ENCODE data around the gene TIMP3.
"Not testable (repeated sequence)": the region's sequence is repeated elsewhere in the genome, so short reads cannot be mapped to it uniquely, and the experiment has no call there.

The TIMP3 gene

DNA sequence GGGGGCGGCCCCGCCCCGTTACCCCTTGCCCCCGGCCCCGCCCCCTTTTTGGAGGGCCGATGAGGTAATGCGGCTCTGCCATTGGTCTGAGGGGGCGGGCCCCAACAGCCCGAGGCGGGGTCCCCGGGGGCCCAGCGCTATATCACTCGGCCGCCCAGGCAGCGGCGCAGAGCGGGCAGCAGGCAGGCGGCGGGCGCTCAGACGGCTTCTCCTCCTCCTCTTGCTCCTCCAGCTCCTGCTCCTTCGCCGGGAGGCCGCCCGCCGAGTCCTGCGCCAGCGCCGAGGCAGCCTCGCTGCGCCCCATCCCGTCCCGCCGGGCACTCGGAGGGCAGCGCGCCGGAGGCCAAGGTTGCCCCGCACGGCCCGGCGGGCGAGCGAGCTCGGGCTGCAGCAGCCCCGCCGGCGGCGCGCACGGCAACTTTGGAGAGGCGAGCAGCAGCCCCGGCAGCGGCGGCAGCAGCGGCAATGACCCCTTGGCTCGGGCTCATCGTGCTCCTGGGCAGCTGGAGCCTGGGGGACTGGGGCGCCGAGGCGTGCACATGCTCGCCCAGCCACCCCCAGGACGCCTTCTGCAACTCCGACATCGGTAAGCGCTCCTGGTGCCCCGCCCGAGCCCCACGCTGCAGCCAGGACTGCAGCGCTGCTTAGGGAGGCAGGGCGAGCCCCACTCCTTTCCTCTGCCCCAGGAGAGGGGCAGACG is at the start of gene TIMP3:
TSS of gene TIMP3 (plus strand) at position 169 of the 700 bp plus-strand sequence. CDS start at position 466, 297 bp downstream.
- no peak for DNase-seq (ENCODE audit: low read depth in 2 of 2, low spot score in 1 of 2)

DNA sequence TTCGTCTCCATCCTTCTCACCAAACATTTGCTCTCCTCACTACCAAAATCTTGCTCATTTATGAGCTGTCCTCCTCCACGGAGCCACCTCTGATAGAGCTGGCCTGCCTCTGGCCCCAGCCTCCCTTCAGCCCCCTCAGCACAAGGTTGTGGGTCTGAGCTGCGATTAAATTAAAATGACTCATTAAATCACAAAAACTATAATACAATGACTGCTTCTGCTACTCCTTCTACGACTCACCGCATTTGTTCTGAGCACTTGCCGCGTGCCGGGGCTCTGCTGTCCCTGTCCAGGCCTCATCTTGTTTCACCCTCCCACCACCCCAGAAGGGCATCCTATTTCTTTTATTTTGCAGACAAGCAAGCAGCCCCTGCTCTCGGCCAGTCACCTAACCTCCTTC is 49.2 kb upstream of the TIMP3 start:
- no peak for DNase-seq (ENCODE audit: low read depth in 2 of 2, low spot score in 1 of 2)

DNA sequence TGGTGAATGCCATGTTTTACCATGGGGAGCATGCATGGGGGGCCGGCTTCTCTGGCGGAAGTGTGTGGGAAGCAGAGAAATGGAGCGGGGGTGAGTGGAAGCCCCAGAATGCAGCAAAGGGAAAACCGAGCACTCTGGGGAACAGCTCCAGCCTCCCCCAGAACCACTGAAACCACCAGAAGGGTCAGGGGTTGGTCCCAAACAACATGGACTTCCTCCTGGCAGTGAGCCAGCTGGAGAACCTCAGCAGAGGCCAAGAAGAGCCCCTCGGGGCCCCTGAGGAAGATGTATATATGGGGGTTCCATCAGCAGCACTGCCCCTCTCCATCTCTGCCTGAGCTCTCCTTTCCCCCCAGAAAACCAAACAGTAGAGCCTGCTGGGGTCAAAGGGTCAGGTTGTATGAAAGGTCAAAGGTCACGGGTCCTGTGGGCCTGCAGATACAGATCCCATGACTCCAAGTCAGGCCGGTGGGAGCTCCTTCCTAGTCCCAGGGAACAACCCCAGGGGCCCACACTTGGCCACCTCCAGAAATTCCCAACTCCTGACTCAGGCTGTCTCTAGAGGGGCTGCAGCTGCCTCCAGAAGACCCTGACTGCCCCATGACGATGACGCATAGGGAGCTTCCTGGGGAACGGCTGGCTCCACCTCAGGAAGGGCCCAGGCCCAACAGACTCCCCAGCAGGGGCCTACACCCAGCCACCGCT is 48.5 kb upstream of the TIMP3 start:
- DNase-seq (ENCODE audit: low read depth in 2 of 2, low spot score in 1 of 2), result no peak

DNA sequence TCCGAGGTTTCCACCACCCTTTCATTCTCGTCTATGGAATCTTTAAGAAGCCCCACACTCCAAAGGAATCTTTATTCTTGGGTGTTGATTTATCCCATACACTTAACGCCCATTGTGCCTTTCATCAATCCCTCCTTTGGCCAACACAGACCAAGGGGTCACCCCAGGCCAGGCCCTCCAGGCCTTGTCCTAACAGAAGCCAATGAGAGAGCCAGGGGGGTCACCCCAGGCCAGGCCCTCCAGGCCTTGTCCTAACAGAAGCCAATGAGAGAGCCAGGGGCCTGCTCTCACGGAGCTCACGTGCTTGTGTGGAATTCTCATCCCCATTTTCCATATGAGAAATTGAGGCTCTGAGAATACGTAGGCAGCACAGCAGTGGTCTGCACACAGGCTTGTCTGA is 47.9 kb upstream of the TIMP3 start:
- no peak for DNase-seq (ENCODE audit: low read depth in 2 of 2, low spot score in 1 of 2)

DNA sequence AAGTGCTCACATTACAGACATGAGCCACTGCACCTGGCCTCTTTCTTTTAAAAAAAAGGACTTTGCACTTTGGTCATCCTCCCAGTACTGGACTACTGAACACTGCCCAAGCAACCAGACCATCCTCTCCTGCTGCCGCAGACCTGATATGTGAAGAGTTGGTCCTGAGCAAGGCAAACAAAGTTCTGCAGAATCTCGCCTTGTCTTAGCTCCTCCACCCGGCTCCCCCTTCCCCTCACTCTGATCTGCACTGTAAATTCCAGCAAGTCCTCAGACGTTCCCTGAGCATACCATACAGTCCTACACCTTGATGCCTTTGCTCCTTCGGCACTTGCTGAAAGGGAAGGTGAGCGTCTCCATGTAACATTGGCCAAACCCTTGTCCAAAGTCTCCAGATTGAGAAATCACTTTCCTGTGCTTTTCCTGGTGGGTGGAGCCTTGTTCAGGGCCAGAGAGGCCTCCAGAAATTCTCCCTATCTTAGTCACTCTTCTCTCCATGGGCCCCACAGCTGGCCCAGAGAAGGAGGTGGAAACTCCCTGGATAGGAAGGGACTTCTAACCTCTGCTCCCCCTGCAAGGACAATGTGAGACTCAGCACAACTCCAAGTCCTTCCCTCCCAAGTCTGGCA is 47.0 kb upstream of the TIMP3 start:
- DNase-seq (ENCODE audit: low read depth in 2 of 2, low spot score in 1 of 2), result no peak

DNA sequence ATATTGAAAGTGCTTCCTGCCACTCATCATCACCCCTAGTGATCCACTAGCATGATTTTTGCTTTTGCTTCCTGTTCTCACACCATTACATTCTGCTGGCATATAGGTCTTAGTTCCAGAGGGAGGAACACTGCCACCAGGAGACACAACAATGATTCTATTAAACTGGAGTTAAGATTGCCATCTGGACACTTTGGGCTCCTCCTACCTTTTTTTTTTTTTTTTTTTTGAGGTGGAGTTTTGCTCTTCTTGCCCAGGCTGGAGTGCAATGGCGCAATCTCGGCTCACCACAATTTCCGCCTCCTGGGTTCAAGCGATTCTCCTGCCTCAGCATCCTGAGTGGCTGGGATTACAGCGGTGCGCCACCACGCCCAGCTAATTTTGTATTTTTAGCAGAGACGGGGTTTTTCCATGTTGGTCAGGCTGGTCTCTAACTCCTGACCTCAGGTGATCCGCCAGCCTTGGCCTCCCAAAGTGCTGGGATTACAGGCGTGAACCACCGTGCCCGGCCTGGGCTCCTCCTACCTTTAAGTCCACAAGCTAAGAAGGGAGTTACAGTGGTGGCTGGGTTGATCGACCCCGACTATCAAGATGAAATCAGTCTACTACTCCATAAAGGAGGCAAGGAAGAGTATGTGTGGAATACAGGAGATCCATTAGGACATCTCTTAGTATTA is 44.3 kb upstream of the TIMP3 start:
- not testable (repeated sequence) for DNase-seq (ENCODE audit: low read depth in 2 of 2, low spot score in 1 of 2)

DNA sequence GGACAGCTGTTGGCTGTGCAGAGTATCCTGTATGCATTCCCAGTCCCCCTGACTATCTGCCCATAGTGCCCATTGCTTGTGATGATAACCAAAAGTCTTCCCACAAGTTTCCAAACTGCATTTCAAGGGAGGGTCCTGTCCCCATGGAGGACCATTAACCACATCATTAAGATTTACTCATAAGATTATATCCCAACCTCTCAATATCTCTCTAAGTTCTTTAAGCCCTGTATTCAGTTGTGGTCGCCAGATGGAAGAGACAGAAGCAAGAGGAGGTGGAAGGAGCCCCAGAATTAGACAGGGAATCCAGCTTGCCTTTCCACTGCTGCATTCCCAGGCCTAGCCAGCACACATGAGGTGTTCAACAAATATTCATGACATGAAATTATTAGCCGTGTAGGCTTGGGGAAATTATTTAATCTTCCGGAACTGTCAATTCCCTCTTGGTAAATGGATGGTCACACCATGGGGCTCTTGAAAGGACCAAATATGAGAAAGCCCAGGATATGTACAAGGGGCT is 42.6 kb upstream of the TIMP3 start:
- DNase-seq (ENCODE audit: low read depth in 2 of 2, low spot score in 1 of 2), result no peak

DNA sequence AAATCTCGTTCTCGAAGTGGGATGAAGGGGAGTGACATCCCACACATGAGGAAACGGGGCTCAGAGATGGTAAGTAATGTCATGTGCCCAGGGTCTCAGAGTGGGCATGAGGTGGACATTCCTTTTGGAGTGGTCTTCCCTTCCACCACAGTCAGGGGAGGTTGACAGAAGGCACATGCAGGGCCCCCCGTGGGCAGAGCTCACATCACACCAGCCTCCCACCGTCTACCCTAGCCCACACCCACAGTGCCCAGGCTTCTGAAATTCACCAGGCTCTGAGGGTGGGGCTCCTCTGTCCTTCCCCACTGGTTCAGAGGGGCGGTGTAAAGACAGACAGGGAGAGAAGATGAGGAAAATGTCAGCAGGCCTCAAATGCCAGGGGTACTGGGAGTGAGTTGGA is 41.1 kb upstream of the TIMP3 start:
- DNase-seq (ENCODE audit: low read depth in 2 of 2, low spot score in 1 of 2), result no peak

DNA sequence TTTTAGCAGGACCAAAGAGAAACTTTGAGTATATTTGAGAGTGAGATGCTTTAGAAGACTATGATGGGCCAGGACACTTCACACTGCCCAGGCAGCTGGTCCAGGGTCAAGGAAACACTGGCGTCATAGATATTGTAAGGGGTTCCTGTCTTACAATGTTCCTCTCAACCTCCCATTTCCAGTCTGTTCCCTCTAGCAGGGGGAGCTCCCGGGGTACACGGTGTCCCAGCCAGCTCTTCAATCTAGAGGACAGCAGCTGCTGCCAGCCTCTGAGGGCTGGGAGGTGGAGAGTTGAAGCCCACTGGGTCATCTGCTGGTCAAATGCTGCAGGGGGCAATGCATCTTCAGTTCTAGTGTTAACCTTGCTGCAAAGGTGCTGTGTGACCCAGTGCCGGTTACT is 40.7 kb upstream of the TIMP3 start:
- no peak for DNase-seq (ENCODE audit: low read depth in 2 of 2, low spot score in 1 of 2)

DNA sequence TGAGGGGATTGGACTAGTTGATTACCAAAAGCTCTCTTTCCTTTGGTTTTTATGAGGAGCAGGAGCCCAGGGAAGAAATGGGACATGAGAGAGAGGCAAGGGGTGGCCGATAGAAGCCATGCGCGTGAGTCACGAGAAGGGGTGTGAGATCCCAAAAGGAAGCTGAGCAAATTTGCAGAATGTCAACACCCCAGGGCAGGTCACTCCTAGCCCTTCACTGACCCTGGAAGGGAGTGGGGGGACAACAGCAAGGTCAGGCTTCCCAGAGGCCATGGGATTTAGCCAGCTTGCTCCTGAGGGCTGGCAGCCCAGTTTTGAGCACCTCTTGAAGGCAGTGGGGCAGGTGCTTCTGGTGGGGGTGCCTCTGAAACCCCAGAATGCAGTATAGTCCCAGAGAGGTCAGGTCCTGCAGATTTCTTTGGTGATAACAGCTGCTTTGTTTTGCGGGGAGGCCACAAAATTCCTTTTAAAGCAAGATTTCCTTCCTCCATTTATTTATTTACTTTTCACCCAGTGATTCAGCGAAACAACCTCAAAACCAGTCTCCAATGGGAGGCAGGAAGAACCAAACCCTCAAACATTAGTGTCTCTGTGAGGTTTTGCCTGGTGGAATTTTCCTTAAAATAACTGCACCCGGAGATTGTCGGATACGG is 40.1 kb upstream of the TIMP3 start:
- DNase-seq (ENCODE audit: low read depth in 2 of 2, low spot score in 1 of 2), result no peak

DNA sequence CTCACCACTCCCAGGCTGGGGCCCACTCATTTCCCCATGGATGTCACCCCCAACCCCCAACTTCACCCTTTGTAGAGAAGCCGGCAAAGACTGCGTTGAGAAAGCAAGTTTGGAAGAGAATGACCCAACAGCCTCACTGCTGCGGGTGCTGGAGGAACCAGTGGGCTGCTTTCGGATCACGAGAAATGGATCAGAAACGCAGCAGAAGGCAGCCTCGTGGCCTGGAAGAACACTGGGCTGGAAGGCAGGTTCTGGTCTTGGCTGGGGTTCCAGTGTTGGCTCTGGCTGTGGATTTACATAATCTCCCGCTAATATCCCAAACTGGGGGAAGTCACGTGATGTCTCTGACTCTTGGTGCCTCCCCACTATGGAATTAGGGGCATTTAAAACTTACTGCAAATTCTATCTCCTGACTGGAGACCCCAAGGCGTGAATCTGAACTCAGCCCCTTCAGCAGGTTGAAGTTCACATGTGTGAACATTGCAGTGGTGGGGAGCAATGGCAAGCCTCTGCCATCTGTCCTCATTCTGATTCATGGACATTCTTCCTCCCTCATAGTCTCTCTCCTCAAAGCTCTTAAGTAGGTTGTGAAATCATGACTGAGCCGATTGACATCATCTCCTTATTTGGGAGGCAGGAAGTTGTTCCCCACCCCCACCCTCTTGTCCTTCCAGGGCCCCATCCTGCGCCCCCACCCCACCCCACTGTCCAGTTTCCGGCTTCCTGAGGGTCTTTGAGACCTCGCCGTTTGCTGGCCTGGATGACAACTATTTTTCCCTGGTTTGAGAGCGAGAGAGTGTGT is 37.0 kb upstream of the TIMP3 start:
- no peak for DNase-seq (ENCODE audit: low read depth in 2 of 2, low spot score in 1 of 2)

DNA sequence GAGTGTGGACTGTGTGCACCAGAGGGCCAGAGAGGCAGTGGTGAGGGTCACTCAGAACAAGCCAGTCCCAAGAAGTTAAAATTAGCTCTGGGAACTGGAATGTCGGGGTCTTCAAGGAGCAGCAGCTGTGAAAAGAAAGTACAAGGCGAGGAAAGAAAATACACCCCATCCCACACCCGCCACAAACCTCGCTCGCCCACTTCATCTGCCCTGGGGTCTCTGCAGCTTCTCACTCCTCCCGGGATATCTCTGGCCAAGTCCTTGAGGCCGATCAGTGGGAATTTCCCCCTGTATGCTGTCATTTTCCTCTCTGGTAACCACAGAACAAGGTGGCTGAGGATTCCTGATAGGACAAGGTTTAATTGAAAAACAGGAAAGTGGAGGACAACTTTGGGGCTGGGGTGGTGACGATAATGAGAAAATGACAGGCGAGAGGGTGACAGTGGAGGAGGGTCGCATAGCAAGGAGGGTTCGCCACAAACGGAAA is 36.3 kb upstream of the TIMP3 start:
- DNase-seq (ENCODE audit: low read depth in 2 of 2, low spot score in 1 of 2), result no peak

DNA sequence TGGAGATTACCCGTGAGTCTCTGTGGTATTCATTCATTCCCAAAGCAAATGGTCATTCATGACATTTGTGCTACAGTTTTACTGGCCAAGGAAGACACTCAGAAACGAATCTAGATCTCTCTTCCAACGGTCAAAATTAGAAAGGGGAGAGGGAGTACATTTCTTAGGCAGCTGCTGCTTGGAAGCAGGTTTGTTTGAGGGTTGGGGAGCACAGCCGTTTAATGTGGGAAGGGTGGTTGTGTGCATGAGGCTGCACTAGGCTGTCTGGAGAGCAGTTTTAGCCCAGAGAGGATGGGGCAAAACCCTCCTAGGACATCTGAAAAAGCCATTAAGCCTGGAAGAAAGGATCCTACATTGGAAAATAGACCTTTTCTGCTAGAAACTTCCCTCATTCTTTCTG is 29.7 kb upstream of the TIMP3 start:
- DNase-seq (ENCODE audit: low read depth in 2 of 2, low spot score in 1 of 2), result no peak

DNA sequence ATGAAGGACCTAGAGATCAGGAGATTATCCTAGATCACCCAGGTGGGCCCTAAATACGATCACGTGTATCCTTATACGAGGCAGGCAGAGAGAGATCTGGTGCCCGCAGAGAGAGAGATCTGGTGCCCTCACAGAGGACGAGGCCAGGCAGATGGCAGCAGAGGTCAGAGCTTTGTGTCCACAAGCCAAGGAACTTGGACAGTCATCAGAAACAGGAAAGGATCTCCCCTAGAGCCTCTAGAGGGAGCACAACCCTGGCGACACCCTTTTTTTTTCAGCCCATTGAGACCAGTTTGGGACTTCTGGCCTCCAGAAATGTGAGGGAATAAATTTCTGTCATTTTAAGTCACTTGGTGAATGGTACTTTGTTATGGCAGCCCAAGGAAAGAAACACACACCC is 25.5 kb upstream of the TIMP3 start:
- no peak for DNase-seq (ENCODE audit: low read depth in 2 of 2, low spot score in 1 of 2)

DNA sequence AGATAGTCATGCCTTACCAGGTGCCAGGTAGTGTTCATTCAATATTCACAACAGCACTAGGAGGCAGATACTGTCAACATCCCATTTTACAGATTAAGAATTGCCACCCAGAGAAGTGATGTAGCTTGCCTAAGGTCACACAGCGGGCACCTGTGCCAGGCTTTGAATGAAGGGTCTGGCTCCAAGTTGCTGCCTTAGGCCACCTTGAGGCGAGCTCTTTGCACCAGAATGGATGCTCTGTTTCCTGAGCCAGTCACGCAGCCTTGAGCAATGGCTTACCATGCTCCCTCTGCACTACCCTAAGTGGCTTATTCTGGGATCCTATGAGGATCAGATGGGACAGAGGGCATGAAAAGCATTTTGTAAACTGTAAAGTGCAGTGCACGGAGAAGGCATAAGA is 25.1 kb upstream of the TIMP3 start:
- no peak for DNase-seq (ENCODE audit: low read depth in 2 of 2, low spot score in 1 of 2)

DNA sequence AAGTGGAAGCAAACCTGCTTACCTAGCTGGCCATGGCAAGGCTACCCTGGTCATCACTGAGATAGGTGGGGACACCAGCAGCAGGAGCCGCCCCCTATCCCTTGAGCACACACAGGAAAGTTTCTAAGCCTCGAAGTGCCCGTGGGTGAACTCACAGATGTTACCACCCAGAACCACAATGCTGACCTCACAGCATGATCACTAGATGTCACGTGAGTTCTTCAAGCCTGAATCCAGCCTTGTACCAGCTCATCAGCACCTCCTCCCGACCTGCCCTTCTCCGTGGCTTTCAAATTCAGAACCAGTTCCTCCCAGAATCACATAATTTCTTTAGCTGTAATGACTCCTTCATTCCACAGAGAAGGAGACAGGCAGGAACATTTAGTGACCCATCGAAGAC is 24.7 kb upstream of the TIMP3 start:
- DNase-seq (ENCODE audit: low read depth in 2 of 2, low spot score in 1 of 2), result no peak

DNA sequence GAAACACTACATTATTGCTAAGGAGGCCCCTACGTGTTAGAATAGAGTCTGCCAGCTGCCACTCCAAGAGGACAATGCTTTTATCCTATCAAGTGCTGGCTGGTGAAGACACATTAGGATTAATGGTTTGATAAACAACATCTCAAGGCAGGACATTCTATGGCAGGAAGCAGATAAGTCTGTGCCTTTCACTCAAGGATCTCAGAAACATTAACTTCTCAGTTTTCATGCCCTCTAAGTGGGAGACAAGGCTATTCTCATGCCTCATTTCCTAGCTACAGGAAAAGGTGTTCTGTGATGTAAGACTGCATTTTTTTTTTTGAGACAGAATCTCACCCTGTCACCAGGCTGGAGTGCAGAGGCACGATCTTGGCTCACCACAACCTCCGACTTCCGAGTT is 23.5 kb upstream of the TIMP3 start:
- DNase-seq (ENCODE audit: low read depth in 2 of 2, low spot score in 1 of 2), result no peak

DNA sequence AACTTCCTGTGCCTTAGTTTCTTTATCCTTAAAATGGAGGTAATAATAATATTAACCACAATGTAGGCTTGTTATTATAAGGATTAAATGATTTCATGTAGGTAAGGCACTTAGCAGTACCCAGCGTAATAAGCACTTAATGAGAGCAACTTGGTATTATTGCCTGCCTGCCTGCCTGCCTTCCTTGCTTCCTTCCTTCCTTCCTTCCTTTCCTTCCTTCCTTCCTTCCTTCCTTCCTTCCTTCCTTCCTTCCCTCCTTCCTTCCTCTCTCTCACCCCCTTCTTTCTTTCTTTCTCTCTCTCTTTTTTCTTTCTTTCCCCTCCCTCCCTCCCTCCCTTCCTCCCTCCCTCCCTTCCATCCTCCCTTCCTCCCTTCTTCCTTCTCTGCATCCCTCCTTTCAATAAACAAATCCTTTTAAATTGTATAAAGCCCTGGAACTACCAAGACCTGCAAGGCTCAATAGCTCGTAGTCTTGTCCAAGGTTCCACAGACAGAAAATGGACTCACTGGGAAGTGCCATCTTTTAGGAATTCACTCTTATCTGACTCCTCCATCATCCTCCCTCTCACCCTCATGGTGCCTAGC is 20.7 kb upstream of the TIMP3 start:
- no peak for DNase-seq (ENCODE audit: low read depth in 2 of 2, low spot score in 1 of 2)

DNA sequence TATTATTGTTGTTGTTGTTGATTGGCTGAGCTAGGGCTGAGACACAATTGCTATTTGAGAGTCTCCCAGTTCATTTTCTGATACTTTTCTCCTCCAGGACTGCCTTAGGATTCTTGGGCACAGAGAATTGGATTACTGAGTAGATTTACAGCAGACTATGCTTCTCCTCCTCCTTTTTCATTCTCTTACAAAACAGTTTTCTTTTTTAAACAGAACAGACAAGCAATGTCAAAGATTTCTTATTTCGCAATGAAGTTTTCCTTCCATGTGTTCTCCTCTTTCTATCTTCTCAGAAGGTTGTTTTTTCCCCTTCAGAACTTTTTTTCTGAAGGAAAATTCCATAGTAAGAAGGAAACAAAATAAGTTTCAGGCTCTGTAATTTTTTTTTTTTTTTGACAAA is 19.8 kb upstream of the TIMP3 start:
- DNase-seq (ENCODE audit: low read depth in 2 of 2, low spot score in 1 of 2), result no peak

All from stimulated activated CD8-positive, alpha-beta memory T cell treated with anti-CD3 and anti-CD28 coated beads, Interleukin-4, amount 100 ng/mL, for 4 hours (primary cell).